NOMO-1 (cell line): ENCODE results near the gene HMX1.

Experiments
- DNase-seq, 2 experiments: peaks; one replicate each; lab custom pipeline; 2025; ENCODE audit not compliant: unreplicated experiment in 2 of 2; lab: John Stamatoyannopoulos, UW

The HMX1 gene

DNA sequence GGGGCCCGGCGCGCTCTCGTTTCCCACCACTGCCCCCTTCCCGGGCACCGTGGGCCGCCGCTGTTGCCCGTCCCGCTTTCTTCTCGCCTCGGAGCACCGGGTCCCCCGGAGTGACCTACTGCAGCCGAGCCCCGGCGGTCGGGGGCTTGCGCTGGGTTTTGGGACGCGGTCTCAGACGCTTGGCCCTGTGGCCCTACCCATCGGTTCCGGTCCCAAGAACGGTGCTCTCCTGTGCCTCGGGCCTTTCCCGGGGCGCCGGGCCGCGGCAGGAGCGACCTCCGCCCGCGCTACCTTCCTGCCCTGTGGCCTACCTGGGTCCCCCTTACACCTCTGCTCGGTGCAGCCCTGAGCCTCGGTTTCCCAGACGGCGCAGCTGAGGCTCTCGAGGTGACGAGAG is 21.6 kb upstream of the HMX1 start:
- DNase-seq = no peak

DNA sequence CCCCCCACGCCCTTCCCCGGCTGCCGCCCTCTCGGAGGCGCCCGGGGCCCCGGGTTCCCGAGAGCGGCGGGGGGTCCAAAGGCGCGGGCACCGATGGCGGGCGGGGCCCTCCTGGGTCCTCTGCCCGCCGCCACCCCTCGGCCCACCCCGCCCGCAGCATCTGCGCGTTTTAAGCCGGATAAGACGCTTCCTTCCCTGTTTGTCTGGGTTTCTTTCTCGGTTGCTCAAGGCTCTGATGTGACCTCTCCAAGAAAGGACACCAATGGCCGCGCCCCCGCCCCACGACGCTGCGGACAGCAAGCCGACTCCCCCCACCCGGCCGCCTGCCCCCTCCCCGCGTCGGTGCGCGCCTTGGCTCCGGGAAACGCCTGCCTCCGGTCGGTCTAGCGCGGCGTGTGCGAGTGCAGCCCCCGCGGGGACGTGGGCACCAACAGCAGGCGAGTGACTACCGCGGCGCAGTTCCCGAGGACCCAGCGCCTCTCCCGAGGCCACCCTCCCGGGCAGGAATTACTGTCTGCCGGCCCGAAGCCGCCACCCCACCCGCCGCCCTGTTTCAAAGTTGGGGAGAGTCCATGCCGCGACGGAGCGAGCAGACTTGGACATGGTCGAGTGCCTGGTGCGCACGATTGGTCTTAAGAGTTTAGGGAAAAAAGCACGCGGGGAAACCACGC is 21.1 kb upstream of the HMX1 start:
- no peak for DNase-seq

DNA sequence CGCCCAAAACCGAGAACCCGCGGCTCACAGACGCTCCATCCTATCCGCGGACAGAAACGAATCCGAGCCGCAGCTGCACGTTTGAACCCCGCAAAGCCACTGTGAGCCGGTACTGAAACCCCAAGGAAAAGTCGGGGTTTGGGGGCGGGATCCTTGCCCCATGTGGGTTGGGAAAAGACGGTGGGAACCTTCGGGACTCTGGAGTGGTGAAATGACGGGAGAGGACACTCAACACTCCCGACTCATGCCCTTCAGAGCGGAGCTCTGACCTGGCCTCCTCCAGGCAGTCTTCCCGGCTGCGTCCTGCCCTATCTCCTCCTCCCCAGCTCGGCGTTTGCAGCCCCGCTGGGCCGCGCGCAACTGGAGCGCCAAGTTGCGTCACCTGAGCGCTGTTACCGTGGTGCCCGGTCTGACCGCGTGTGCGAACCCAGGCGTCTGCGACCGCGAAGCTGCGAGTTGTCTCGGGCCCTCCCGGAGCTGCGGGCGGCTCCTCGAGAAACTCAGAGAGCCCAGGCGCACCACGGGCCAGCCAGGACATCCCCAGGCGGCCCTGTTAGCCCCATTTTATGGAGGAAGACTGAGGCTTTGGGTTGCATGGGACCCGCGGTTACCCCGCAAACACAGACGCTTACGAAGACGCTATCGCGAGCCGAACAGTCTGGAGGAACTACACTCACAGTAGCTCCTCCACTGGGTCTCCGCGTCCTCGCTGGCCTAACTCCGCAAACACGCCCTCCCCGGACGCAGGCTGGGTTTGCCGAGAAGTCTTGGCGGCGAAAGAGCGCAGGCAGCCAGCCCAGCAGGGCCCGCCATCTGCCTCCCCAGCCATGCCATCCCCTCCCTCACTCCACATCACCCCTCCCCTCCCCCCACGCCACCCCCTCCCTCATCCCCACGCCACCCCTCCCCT is 20.3 kb upstream of the HMX1 start:
- no peak for DNase-seq

- no peak for DNase-seq
Measured at GRCh38 chr4:8891255-8891645, 19.6 kb upstream of the HMX1 start.

DNA sequence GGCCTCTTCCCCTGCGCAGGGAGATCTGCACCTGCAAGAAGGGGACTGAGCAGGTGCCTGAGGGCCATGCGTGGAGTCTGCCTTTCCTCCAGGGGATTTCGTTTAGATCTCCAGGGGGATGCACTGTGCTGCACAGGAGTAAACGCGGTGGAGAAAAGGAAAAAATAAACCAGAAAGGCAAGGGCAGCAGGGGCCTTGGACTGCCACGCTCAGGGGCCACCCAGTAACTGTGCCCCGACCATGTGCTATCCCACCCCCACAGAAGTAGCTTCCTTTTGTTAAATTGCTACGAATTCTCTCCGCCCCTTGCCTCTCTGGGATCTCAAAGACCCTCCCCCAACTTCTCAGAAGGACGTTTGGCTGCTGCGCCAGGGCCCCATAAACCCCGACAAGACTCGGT is 17.2 kb upstream of the HMX1 start:
- no peak for DNase-seq

- DNase-seq = no peak
Measured at GRCh38 chr4:8886612-8887406, 15.2 kb upstream of the HMX1 start.

DNA sequence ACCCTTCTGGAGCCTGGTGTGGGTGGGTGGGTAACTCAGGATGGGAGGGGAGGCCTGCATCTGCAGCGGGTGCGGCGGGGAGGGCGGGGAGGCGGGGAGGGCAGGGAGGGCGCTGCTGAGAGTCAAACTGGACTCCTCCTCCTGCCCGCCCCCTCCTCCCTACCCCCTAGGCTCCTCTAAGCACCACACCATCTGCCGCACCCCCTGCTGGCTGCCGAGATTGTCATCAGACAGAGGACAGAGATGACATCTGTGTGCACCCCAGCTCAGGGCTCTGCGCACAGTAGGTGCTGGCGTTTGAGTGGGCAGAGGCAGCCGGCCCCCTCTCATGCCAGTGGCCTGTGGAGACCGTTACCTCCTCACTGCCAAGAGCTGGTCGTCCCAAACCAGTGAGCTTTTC is 10.6 kb upstream of the HMX1 start:
- DNase-seq = no peak

- no peak for DNase-seq
Measured at GRCh38 chr4:8880851-8881250, 9.2 kb upstream of the HMX1 start.

DNA sequence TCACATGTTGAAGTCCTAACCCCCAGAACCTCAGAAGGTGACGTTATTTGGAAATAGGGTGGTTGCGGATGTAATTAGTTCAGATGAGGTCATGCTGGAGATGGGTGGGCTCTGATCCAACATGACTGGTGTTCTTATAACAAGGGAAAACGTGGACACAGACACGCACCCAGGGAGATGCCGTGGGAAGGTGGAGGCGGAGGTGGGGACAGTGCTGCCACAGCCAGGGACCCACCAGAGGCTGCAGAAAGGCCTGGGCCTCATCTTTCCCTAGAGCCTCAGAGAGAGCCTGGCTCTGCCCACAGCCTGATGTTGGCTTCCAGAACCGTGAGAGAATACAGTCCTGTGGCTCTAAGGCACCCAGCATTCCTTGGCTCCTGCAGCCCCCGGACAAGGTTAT is 7.9 kb upstream of the HMX1 start:
- DNase-seq = no peak

DNA sequence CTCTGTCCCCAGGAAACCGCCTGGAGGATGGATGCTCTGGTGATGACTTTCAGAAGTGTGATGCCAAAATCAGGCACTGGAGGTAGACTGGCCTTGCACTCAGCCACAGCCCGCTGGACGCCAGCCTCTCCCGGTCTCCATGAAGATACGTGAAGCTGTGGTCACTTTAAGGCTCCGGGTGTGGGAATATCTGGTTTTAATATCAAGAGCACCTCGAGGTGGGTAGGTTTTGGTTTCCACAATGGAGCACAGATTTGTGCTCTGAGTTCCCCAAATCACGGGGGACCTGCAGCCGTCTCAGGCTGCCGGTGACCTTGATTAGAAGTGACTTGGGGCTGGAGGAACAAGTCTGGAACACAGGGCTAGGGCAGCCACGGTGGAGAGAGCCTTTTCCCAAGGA is 6.8 kb upstream of the HMX1 start:
- no peak for DNase-seq

- DNase-seq = no peak
Measured at GRCh38 chr4:8877780-8878040, 6.1 kb upstream of the HMX1 start.

- DNase-seq = no peak
Measured at GRCh38 chr4:8876982-8877779, 5.5 kb upstream of the HMX1 start.

DNA sequence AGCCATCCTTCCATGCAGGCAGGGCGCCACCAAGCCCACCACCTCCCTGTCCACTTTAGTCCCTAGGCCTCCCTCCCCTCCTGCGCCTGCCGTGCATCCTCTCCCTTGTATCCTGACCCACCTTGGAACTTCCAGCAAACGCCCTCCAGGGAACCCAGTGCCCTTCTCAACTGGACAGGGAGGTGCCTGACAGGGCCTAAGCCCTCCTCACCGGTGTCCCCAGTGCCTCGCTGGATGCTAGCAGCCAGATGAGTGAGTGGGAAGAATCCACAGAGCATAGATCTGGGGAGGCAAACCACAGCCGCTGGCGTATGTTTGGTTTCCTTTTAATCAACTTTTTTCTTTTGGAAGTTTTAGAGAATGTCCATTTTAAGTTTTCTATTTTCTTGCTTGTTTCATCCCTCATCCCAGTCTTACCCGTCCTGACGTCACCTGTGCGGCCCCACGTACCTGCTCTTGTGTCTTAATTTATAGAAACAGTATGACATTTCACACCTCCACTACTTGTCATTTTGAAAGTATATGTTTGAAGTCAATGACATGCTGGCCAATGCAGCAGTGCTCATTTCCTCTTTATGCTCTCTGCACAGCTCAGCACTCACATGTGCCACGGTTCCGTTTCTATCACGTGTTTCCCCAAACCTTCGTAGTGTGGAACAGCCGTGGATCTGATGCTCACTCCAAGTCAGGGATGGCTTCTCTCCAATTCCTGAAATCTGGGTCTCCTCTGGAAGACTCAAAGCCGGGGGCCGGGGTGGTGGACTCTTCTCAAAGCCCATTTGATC is 3.4 kb upstream of the HMX1 start:
- DNase-seq = no peak

GRCh38 chr4:8874003-8874895 is 2.6 kb upstream of the HMX1 start:
- DNase-seq = no peak

DNA sequence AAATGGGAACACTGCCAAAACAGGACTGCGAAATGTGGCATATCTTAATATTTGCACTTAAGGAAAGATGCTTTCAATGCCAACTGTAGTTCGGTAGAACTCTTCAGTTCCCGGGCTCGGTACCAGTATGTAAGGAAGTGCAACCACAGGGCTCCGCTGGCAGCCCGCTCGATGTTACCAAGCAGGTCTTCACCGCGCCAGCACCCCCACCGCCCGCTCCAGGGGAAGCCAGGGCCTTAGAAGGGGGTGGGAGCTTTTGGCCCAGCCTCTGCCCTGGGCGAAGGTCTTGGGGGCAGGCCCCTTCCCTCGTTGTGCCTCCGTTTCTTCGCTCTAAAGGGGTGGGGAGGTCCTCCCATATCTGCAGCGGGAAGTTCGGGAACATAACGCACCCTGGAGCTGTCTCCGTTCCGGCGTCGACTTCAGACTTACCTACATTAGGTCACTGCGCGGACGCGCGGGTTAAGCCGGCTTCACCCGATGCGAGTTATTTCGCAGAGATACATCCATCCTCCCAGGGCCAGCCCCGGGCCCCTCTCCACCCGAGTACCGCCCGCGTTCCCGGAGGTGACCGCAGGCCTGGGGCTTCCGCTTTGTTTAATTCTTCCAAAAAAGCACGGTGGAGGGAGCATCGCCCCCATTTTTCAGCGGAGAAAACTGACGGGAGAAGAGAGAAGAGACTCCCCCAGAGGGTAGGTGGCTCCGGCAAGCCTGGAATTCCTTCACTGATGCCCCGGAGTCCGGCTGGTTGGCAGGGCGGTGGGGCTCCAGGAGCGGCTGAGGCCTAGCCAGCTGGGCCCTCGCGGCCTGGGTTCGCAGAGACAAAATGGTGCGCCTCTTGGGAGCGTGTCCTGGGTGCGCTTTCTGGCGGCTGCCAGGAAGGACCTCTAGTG is 1.0 kb upstream of the HMX1 start:
- DNase-seq = no peak

DNA sequence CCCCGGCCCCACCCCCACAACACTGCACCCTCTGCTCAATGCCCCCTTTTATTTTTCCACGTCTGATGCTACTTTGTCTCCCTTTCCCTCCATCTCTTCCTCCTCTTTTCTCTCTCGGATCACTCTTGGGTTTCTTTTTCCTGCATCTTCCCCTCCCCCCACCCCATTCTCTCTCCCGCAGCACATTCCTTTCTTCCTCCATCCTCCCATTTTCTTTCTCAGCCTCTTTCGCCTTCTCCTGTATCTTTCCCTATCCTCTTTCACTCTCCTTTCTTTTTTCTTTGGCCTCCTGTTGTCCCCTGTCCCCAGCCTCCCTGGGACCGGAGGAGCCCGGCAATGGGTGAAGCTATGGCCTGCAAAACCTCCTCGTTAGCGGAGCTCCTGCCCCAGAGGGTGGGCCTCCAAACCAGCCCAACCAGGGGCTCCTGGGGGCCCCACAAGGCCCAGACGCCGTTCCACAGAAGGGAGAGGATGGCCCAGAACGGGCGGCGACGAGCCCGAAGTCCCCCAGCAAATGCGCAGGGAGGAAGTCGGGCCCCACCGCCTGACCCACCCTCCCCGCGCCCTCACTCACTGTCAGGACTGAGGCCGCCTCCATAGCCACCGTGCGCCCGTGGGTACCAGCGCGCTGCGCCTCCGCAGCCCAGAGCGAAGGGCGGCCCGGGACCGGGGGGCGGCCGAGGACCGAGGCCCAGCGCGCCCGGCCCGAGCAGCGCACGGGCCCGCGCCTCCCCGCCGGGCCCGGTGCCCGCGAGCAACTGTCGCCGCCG is 807 bp downstream of the HMX1 start:
- DNase-seq = no peak

- no peak for DNase-seq
Measured at GRCh38 chr4:8869898-8870646, 1.6 kb downstream of the HMX1 start.
